DOHH2 (cell line): Measurements from ENCODE around the gene CEP95.
"Not testable (repeated sequence)": the region's sequence is repeated elsewhere in the genome, so short reads cannot be mapped to it uniquely, and the experiment has no call there.

Experiments used
- H3F3A ChIP-seq: fragments of 200-600 bp; sonication (generic), shearing (Covaris generic); 2 replicates; pipeline ENCODE4 v1.6.0; 2016; ENCODE audit warnings: antibody characterized with exemption, mild to moderate bottlenecking; ENCODE audit not compliant: control insufficient read depth, insufficient read depth
- H3K27ac ChIP-seq: fragments of 200-600 bp; sonication (generic); 2 replicates; pipeline ENCODE4 v1.5.1; 2014; ENCODE audit warnings: low read depth, mild to moderate bottlenecking, low read length, moderate library complexity
- H3K27me3 ChIP-seq: fragments of 200-600 bp; sonication (generic); 2 replicates; pipeline ENCODE4 v1.6.1; 2014; ENCODE audit warnings: mild to moderate bottlenecking, low read length, mixed read lengths; ENCODE audit not compliant: control insufficient read depth
- H3K36me3 ChIP-seq: fragments of 200-600 bp; sonication (generic); 2 replicates; pipeline ENCODE4 v1.6.1; 2014; ENCODE audit warnings: mild to moderate bottlenecking, low read length, moderate library complexity, mixed read lengths; ENCODE audit not compliant: control insufficient read depth
- H3K4me1 ChIP-seq: fragments of 200-600 bp; sonication (generic); 2 replicates; pipeline ENCODE4 v1.6.1; 2014; ENCODE audit warnings: mild to moderate bottlenecking, low read length, mixed read lengths; ENCODE audit not compliant: control insufficient read depth
- H3K4me2 ChIP-seq: fragments of 200-600 bp; sonication (generic); 2 replicates; pipeline ENCODE4 v1.6.0; 2014; ENCODE audit warnings: mild to moderate bottlenecking, low read length, moderate library complexity
- H3K4me3 ChIP-seq: fragments of 200-600 bp; sonication (generic); 2 replicates; pipeline ENCODE4 v1.5.1; 2014; ENCODE audit warnings: mild to moderate bottlenecking, low read length, mixed read lengths
- H3K79me2 ChIP-seq: fragments of 200-600 bp; sonication (generic); 2 replicates; pipeline ENCODE4 v1.6.1; 2014; ENCODE audit warnings: mild to moderate bottlenecking, low read length, mixed read lengths; ENCODE audit not compliant: control insufficient read depth
- H3K9me2 ChIP-seq: fragments of 200-600 bp; sonication (generic); replicated peaks from 2 replicates; pipeline ENCODE4 v1.6.1; 2014; ENCODE audit warnings: mild to moderate bottlenecking, low read length, mixed read lengths; ENCODE audit not compliant: control insufficient read depth
- H3K9me3 ChIP-seq: fragments of 200-600 bp; sonication (generic); 2 replicates; pipeline ENCODE4 v1.6.1; 2014; ENCODE audit warnings: antibody characterized with exemption, low read length, mixed read lengths; ENCODE audit not compliant: control insufficient read depth, insufficient read depth
- H4K20me1 ChIP-seq: fragments of 200-600 bp; sonication (generic); 2 replicates; pipeline ENCODE4 v1.6.0; 2014; ENCODE audit warnings: low read depth, mild to moderate bottlenecking, antibody characterized with exemption, low read length, moderate library complexity; ENCODE audit not compliant: control insufficient read depth, insufficient read depth
- CTCF ChIP-seq: fragments of 200-600 bp; sonication (generic); IDR thresholded peaks from one replicate; pipeline ENCODE4 v1.5.1; 2014; ENCODE audit warnings: antibody characterized with exemption, mild to moderate bottlenecking, low read depth, low read length; ENCODE audit not compliant: poor library complexity, severe bottlenecking
- EZH2phosphoT487 ChIP-seq: fragments of 200-600 bp; sonication (generic); IDR thresholded peaks from 2 replicates; pipeline ENCODE4 v1.6.1; 2017; ENCODE audit warnings: borderline replicate concordance, mild to moderate bottlenecking, antibody characterized with exemption, low read length, moderate library complexity, mixed read lengths

Gene CEP95

DNA sequence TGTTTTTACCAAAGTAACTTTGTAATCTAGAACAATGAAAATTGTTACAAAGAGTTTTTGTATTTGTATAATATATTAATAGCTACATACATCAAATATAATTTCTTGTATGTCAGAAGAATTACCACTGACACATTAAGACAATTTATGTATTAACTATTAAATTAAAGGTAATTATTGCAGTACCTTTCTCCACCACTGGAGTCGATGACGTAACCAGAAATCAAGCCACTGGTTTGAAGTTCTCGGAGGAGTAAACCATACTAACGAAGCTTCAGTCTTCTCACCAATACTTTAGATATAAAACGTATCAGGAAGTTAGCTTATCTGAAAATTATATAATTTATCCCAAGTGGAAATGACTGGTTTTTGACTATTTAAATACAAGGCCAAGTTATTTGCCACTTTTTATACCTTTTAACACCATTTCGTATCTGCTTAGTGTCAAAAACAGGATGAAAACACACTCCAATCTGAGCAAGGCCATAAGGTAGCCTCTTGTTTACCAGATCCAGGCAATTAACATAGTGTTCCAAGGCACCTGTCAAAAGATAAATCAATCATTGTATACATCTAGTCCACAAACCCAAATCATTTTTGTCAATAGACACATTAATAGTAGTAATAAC lies 14.2 kb upstream of the CEP95 start:
- H3K9me3 ChIP-seq = no peaks in the 10 kb centered on the region
- no peaks in the 10 kb centered on the region for H3K9me2 ChIP-seq
- H4K20me1 ChIP-seq = no peaks in the 10 kb centered on the region
- peaks cover 62% of the 10 kb centered on the region for H3K79me2 ChIP-seq
- TF ChIP-seq EZH2phosphoT487 (no peak), CTCF (peak; percentile 41)
- H3K4me1 ChIP-seq = peaks cover 22% of the 10 kb centered on the region
- H3K27me3 ChIP-seq = no peaks in the 10 kb centered on the region
- H3K4me3 ChIP-seq = no peak overlapping the region; the same call in 1 of the 2 replicates
- H3F3A ChIP-seq = peaks cover 21% of the 10 kb centered on the region
- H3K27ac ChIP-seq = no peak overlapping the region
- H3K36me3 ChIP-seq = peaks cover 68% of the 10 kb centered on the region
- H3K4me2 ChIP-seq = peak overlapping the region; percentile 8; the same call in 1 of the 2 replicates

DNA sequence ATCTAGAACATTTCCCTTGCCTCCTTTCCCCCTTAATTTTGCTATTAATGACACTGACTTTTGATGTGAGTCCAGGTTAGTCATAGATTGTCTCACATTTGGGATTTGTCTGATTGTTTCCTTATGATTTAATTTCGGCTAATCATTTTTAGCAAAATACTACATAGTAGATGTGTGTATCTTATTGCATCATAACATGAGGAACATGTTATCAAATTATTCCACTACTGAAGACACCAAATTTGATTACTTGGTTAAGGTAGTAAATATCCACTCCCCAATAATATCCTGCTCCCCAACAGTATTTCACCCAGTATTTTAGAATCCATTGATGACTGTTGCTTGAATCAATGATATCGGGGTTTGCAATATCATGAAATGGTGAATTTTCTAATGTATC lies 12.7 kb upstream of the CEP95 start:
- no peaks in the 10 kb centered on the region for H4K20me1 ChIP-seq
- TF ChIP-seq EZH2phosphoT487 = no peak
- TF ChIP-seq CTCF = no peak
- no peaks in the 10 kb centered on the region for H3K9me2 ChIP-seq
- H3K79me2 ChIP-seq = peaks cover 62% of the 10 kb centered on the region
- H3K27ac ChIP-seq = peak overlapping the region; percentile 20; the same call in 1 of the 2 replicates
- peaks cover 37% of the 10 kb centered on the region for H3K4me1 ChIP-seq
- no peaks in the 10 kb centered on the region for H3K9me3 ChIP-seq
- peak overlapping the region; percentile 84 for H3K4me3 ChIP-seq
- peaks cover 33% of the 10 kb centered on the region for H3F3A ChIP-seq
- H3K36me3 ChIP-seq = peaks cover 72% of the 10 kb centered on the region
- peak overlapping the region; percentile 64 for H3K4me2 ChIP-seq
- no peaks in the 10 kb centered on the region for H3K27me3 ChIP-seq

GRCh38 chr17:64495300-64495699 lies 11.5 kb upstream of the CEP95 start:
- not testable (repeated sequence) for H3K27ac ChIP-seq, H3K9me3 ChIP-seq, H3K27me3 ChIP-seq, H3K9me2 ChIP-seq, H4K20me1 ChIP-seq
- Histone ChIP-seq H3K79me2 (peaks cover 65% of the 10 kb centered on the region), H3K4me1 (peaks cover 48% of the 10 kb centered on the region), H3K36me3 (peaks cover 72% of the 10 kb centered on the region), H3K4me2 (peak overlapping the region; percentile 64), H3K4me3 (peak overlapping the region; percentile 84), H3F3A (peaks cover 45% of the 10 kb centered on the region)

- TF ChIP-seq CTCF (no peak), EZH2phosphoT487 (no peak)
- Histone ChIP-seq H3K4me2 (peak overlapping the region; percentile 64), H3F3A (peaks cover 56% of the 10 kb centered on the region), H3K4me1 (peaks cover 59% of the 10 kb centered on the region), H3K9me3 (no peaks in the 10 kb centered on the region), H3K9me2 (no peaks in the 10 kb centered on the region), H3K27me3 (no peaks in the 10 kb centered on the region), H3K36me3 (peaks cover 72% of the 10 kb centered on the region), H3K27ac (peak overlapping the region; percentile 80), H4K20me1 (peaks cover 13% of the 10 kb centered on the region; the same call in 1 of the 2 replicates), H3K79me2 (peaks cover 68% of the 10 kb centered on the region), H3K4me3 (peak overlapping the region; percentile 84)
Measured at GRCh38 chr17:64496348-64496785, 10.4 kb upstream of the CEP95 start.
